ENCODE data around the gene SECISBP2. TPM values are rescaled to one million over a fixed set of nuclear protein-coding genes. Genes with fewer than 3 reads are reported as not detected.

Gene SECISBP2
- total and polyA plus RNA-seq, 4 donors = 14.2 to 37.7 (median 24.3) TPM

GRCh38 chr9:89390578-89391116 is 72.3 kb downstream of the SECISBP2 start:
- TF ChIP-seq GABPA (IDR thresholded peaks at IDR 0.05 in 1 of 2, conservative IDR thresholded peaks at IDR 0.05 in 1 of 2) (no peak), ATF3 (IDR thresholded peaks at IDR 0.05) (no peak)
- Histone ChIP-seq H3K4me1 (ENCODE audit: control insufficient read depth in 4 of 4, insufficient read depth in 4 of 4, low read length in 3 of 4) (peaks cover 19 to 48% (median 42%) of the 10 kb centered on the region in 4 donors), H3K27ac (ENCODE audit: low read depth in 1 of 2, low read length in 2 of 2) (no peak overlapping the region), H3K9ac (ENCODE audit: low read depth in 1 of 2, low read length in 2 of 2) (no peak overlapping the region), H3K9me3 (ENCODE audit: control insufficient read depth in 4 of 4, low read length in 3 of 4) (no peaks in the 10 kb centered on the region), H3K27me3 (ENCODE audit: control insufficient read depth in 4 of 4, insufficient read depth in 4 of 4, low read length in 3 of 4) (no peaks in the 10 kb centered on the region), H3K36me3 (ENCODE audit: control insufficient read depth in 4 of 4, insufficient read depth in 3 of 4, low read depth in 1 of 4, low read length in 3 of 4) (peaks cover 0 to 3% (median 2%) of the 10 kb centered on the region in 4 donors), H3K4me3 (ENCODE audit: low read depth in 1 of 3, low read length in 3 of 3) (no peak overlapping the region)
- WGBS = 78% methylated on average over 5 of the region's 5 CpGs
- no peak for DNase-seq (ENCODE audit: low spot score)

GRCh38 chr9:89391585-89391984 is 73.3 kb downstream of the SECISBP2 start:
- Histone ChIP-seq H3K27ac (ENCODE audit: low read depth in 1 of 2, low read length in 2 of 2) (no peak overlapping the region), H3K4me1 (ENCODE audit: control insufficient read depth in 4 of 4, insufficient read depth in 4 of 4, low read length in 3 of 4) (peaks cover 16 to 40% (median 34%) of the 10 kb centered on the region in 4 donors), H3K27me3 (ENCODE audit: control insufficient read depth in 4 of 4, insufficient read depth in 4 of 4, low read length in 3 of 4) (no peaks in the 10 kb centered on the region), H3K9ac (ENCODE audit: low read depth in 1 of 2, low read length in 2 of 2) (no peak overlapping the region), H3K4me3 (ENCODE audit: low read depth in 1 of 3, low read length in 3 of 3) (no peak overlapping the region), H3K9me3 (ENCODE audit: control insufficient read depth in 4 of 4, low read length in 3 of 4) (no peaks in the 10 kb centered on the region), H3K36me3 (ENCODE audit: control insufficient read depth in 4 of 4, insufficient read depth in 3 of 4, low read depth in 1 of 4, low read length in 3 of 4) (peaks cover 0 to 4% (median 3%) of the 10 kb centered on the region in 4 donors)
- WGBS = 95% methylated on average over 6 of the region's 6 CpGs
- DNase-seq (ENCODE audit: low spot score) = no peak
- TF ChIP-seq ATF3 (IDR thresholded peaks at IDR 0.05) (no peak), YY1 (IDR thresholded peaks at IDR 0.05) (no peak), REST (IDR thresholded peaks at IDR 0.05) (no peak), JUND (IDR thresholded peaks at IDR 0.05) (no peak), GABPA (IDR thresholded peaks at IDR 0.05 in 1 of 2, conservative IDR thresholded peaks at IDR 0.05 in 1 of 2) (no peak)

- Histone ChIP-seq H3K9me3 (ENCODE audit: control insufficient read depth in 4 of 4, low read length in 3 of 4) (no peaks in the 10 kb centered on the region), H3K9ac (ENCODE audit: low read depth in 1 of 2, low read length in 2 of 2) (no peak overlapping the region), H3K27ac (ENCODE audit: low read depth in 1 of 2, low read length in 2 of 2) (no peak overlapping the region), H3K4me1 (ENCODE audit: control insufficient read depth in 4 of 4, insufficient read depth in 4 of 4, low read length in 3 of 4) (peaks cover 5 to 18% (median 12%) of the 10 kb centered on the region in 4 donors), H3K36me3 (ENCODE audit: control insufficient read depth in 4 of 4, insufficient read depth in 3 of 4, low read depth in 1 of 4, low read length in 3 of 4) (peaks cover 0 to 9% (median 4%) of the 10 kb centered on the region in 4 donors), H3K27me3 (ENCODE audit: control insufficient read depth in 4 of 4, insufficient read depth in 4 of 4, low read length in 3 of 4) (no peaks in the 10 kb centered on the region), H3K4me3 (ENCODE audit: low read depth in 1 of 3, low read length in 3 of 3) (no peak overlapping the region)
- WGBS = 91% methylated on average over 12 of the region's 12 CpGs
- TF ChIP-seq EGR1 (IDR thresholded peaks at IDR 0.05; ENCODE audit: low read depth in 2 of 2) (no peak), REST (IDR thresholded peaks at IDR 0.05) (no peak), CTCF (IDR thresholded peaks at IDR 0.05; ENCODE audit: low read depth, low read length, missing input control) (no peak), ZBTB33 (IDR thresholded peaks at IDR 0.05) (no peak), FOXA2 (IDR thresholded peaks at IDR 0.05) (no peak), YY1 (IDR thresholded peaks at IDR 0.05) (no peak), HNF4A (conservative IDR thresholded peaks at IDR 0.05) (no peak), GABPA (IDR thresholded peaks at IDR 0.05 in 1 of 2, conservative IDR thresholded peaks at IDR 0.05 in 1 of 2) (no peak), MAX (IDR thresholded peaks at IDR 0.05) (no peak)
- DNase-seq (ENCODE audit: low spot score) = no peak
These were observed 76.1 kb downstream of the SECISBP2 start for GRCh38 chr9:89394412-89394811.

Data from liver (tissue), 9 donors.